IMR-90 (cell line): Measurements from ENCODE around the gene ANTXR1. TPM values are rescaled to one million over a fixed set of nuclear protein-coding genes. Genes with fewer than 3 reads are reported as not detected.

Experiments used
- ATAC-seq: fragments of 200-7000 bp; cut with Tn5 transposase; 2 replicates; pipeline ENCODE4 v1.9.1; 2020; ENCODE audit warnings: low read depth, mild to moderate bottlenecking, moderate library complexity
- BruUV-seq: library from RNA; stranded (reverse); fragments of 400-500 nt; replicated peaks from 2 replicates; lab custom pipeline; 2021; lab: Mats Ljungman, UMichigan
- CTCF ChIA-PET: fragments of 300-600 bp; formaldehyde crosslinking; extraction: SDS; loops from one replicate; lab custom pipeline; 2021; ENCODE audit warnings: antibody characterized with exemption; lab: Yijun Ruan, JAX
- POLR2A ChIA-PET: fragments of 300-600 bp; sonication (Branson Sonifier 250); formaldehyde crosslinking; loops from one replicate; lab custom pipeline; 2022; ENCODE audit warnings: antibody characterized with exemption; ENCODE audit not compliant: unreplicated experiment; lab: Charles Lee
- DNase-seq: peaks from one replicate; pipeline ENCODE4 v3.0.0; 2013
- H2AFZ ChIP-seq: replicated peaks from 2 replicates; pipeline ENCODE3; 2013; ENCODE audit warnings: low read length, mild to moderate bottlenecking; ENCODE audit not compliant: poor library complexity
- H2AK5ac ChIP-seq: 2 replicates; pipeline ENCODE4 v1.6.1; 2013; ENCODE audit warnings: low read depth, low read length, inconsistent platforms
- H2AK9ac ChIP-seq: replicated peaks from 2 replicates; pipeline ENCODE3; 2013; ENCODE audit warnings: mild to moderate bottlenecking, low read depth, low read length, moderate library complexity; ENCODE audit not compliant: poor library complexity
- H2BK120ac ChIP-seq: 2 replicates; pipeline ENCODE4 v1.6.1; 2013; ENCODE audit warnings: low read depth, low read length, inconsistent platforms
- H2BK15ac ChIP-seq: 3 replicates; pipeline ENCODE4 v1.6.1; 2013; ENCODE audit warnings: low read depth, low read length, inconsistent platforms
- H2BK20ac ChIP-seq: 2 replicates; pipeline ENCODE4 v1.6.1; 2013; ENCODE audit warnings: low read depth, mild to moderate bottlenecking, inconsistent platforms, low read length, moderate library complexity
- H2BK5ac ChIP-seq: 2 replicates; pipeline ENCODE4 v1.6.1; 2013; ENCODE audit warnings: mild to moderate bottlenecking, low read depth, low read length, inconsistent platforms; ENCODE audit not compliant: poor library complexity, severe bottlenecking
- H3K14ac ChIP-seq: replicated peaks from 2 replicates; pipeline ENCODE4 v1.6.1; 2013; ENCODE audit warnings: low read depth, low read length, inconsistent platforms
- H3K18ac ChIP-seq: 2 replicates; pipeline ENCODE4 v1.6.1; 2013; ENCODE audit warnings: low read depth, low read length, control low read depth
- H3K23ac ChIP-seq: 2 replicates; pipeline ENCODE4 v1.6.1; 2013; ENCODE audit warnings: low read depth, low read length, inconsistent platforms
- H3K27ac ChIP-seq: 2 replicates; pipeline ENCODE4 v1.5.1; 2013; ENCODE audit warnings: mild to moderate bottlenecking, control low read depth, low read length; ENCODE audit not compliant: insufficient read depth
- H3K27me3 ChIP-seq: 2 replicates; pipeline ENCODE4 v1.6.1; 2013; ENCODE audit warnings: low read length; ENCODE audit not compliant: control insufficient read depth, insufficient read depth
- H3K36me3 ChIP-seq: 2 replicates; pipeline ENCODE4 v1.6.1; 2013; ENCODE audit warnings: low read length, mixed read lengths; ENCODE audit not compliant: control insufficient read depth, insufficient read depth
- H3K4ac ChIP-seq: 2 replicates; pipeline ENCODE4 v1.6.1; 2013; ENCODE audit warnings: low read depth, low read length, inconsistent platforms
- H3K4me1 ChIP-seq: 2 replicates; pipeline ENCODE4 v1.6.1; 2013; ENCODE audit warnings: low read length, mixed read lengths; ENCODE audit not compliant: control insufficient read depth, insufficient read depth
- H3K4me2 ChIP-seq: 2 replicates; pipeline ENCODE4 v1.6.1; 2013; ENCODE audit warnings: low read depth, mild to moderate bottlenecking, control low read depth, low read length, moderate library complexity
- H3K4me3 ChIP-seq: 2 replicates; pipeline ENCODE4 v1.5.1; 2013; ENCODE audit warnings: low read depth, mild to moderate bottlenecking, control low read depth, low read length, moderate library complexity; ENCODE audit not compliant: insufficient read depth
- H3K56ac ChIP-seq: 2 replicates; pipeline ENCODE4 v1.6.1; 2013; ENCODE audit warnings: low read length, inconsistent platforms; ENCODE audit not compliant: insufficient read depth; ENCODE audit errors: extremely low read depth
- H3K79me1 ChIP-seq, 2 experiments: 2 replicates each; pipeline ENCODE4 v1.6.1; 2013; ENCODE audit warnings: low read length in 2 of 2, inconsistent platforms in 1 of 2, low read depth in 1 of 2
- H3K9ac ChIP-seq: 2 replicates; pipeline ENCODE4 v1.6.1; 2013; ENCODE audit warnings: low read depth, low read length, control low read depth
- H3K9me1 ChIP-seq: 2 replicates; pipeline ENCODE4 v1.6.1; 2013; ENCODE audit warnings: low read length, inconsistent platforms; ENCODE audit not compliant: insufficient read depth
- H3K9me3 ChIP-seq: 2 replicates; pipeline ENCODE4 v1.6.1; 2013; ENCODE audit warnings: low read length; ENCODE audit not compliant: control insufficient read depth, insufficient read depth
- H4K20me1 ChIP-seq: 2 replicates; pipeline ENCODE4 v1.6.1; 2013; ENCODE audit warnings: low read length, inconsistent platforms; ENCODE audit not compliant: insufficient read depth
- H4K5ac ChIP-seq: 2 replicates; pipeline ENCODE4 v1.6.1; 2013; ENCODE audit warnings: mild to moderate bottlenecking, low read depth, low read length, control low read depth
- H4K8ac ChIP-seq, 2 experiments: 2 replicates each; pipeline ENCODE4 v1.6.1; 2013; ENCODE audit warnings: low read depth in 2 of 2, low read length in 2 of 2, control low read depth in 1 of 2, inconsistent platforms in 1 of 2
- H4K91ac ChIP-seq: 2 replicates; pipeline ENCODE4 v1.6.1; 2013; ENCODE audit warnings: low read depth, low read length, inconsistent platforms; ENCODE audit not compliant: insufficient read depth
- CEBPB ChIP-seq: IDR thresholded peaks from 2 replicates; pipeline ENCODE4 v1.6.1; 2012; ENCODE audit warnings: low read depth, low read length, improper control_type of control experiment
- MXI1 ChIP-seq: IDR thresholded peaks from 2 replicates; pipeline ENCODE4 v1.6.1; 2012; ENCODE audit warnings: low read depth, mild to moderate bottlenecking, low read length, moderate library complexity, borderline replicate concordance
- WGBS, 2 experiments: methylation state at CpG; one replicate each; pipeline versions ENCODE4 v1.1.5 to v1.1.7; 2013; ENCODE audit warnings: missing lambda C conversion rate in 2 of 2; ENCODE audit not compliant: insufficient read length in 1 of 2; ENCODE audit errors: extremely low coverage in 2 of 2; 5-methylcytosine and 5-hydroxymethylcytosine counted together
- dilution Hi-C: fragments of 300-500 bp; cut with HindIII; formaldehyde crosslinking; loops from one replicate; pipeline ENCODE4 v1.14.3; 2018; ENCODE audit warnings: low sequenced_read_pairs; ENCODE audit not compliant: unreplicated experiment
- in situ Hi-C: fragments of 300-500 bp; cut with MboI; formaldehyde crosslinking; loops from 3 replicates; pipeline ENCODE4 v1.14.3; 2019; ENCODE audit warnings: low sequenced_read_pairs, inconsistent platforms, mixed read lengths
- intact Hi-C: fragments of 100-400 bp; cut with micrococcal nuclease; formaldehyde crosslinking; loops from 2 replicates; pipeline ENCODE4 v1.10.0; 2022
- polyA plus RNA-seq, 3 experiments: library from polyadenylated mRNA; depleted of rRNA; stranded (reverse); fragments of >200 nt; gene quantifications; 2 replicates each; pipeline ENCODE4 v1.2.3, GENCODE V29; 2012; ENCODE audit warnings: low replicate concordance in 1 of 3
- total RNA-seq: library from RNA; depleted of rRNA; stranded (reverse); fragments of >200 nt; gene quantifications from 2 replicates; pipeline ENCODE4 v1.2.3, GENCODE V29; 2012
- TF ChIP-seq, protein P1 (sequence below): conservative IDR thresholded peaks from 2 replicates; pipeline ENCODE4 v1.5.1; 2012; ENCODE audit warnings: mild to moderate bottlenecking, low read depth, low read length, improper control_type of control experiment

ANTXR1 gene
- total and polyA plus RNA-seq, 2 of the 4 experiments (the other 2 are of a cell fraction): 27.2 to 36.9 TPM

DNA sequence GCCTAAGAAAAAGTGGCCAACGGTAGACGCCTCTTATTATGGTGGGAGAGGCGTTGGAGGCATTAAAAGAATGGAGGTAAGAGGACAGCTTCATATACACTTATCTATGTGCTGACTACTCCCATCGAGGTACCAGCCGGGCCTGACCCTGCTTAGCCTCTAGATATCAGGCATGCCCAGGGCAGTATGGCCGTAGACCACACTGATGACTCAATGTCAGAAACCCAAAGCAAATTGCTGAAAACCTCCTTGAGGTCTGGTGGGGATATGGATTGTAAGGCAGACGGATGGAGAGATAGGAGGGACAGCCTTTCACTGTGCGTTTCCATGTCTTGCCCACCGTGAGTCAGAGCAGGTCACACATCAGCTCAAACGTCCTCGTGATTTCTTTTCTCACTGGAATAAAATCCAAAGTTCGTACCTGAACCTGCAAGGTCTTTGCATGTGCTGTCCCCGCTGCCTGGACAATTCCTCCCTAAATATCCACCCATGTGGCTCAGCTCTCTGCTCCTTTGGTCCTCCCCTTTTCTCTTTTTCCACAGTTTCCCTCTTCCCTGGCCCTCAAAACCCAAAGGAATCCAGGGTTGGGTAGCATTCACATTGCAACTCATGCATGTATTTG, 168.9 kb downstream of the ANTXR1 start:
- intact Hi-C loops: no loop called here
- peak overlapping the region; percentile 71; the same call in 1 of the 2 replicates for H2BK120ac ChIP-seq
- no peak overlapping the region for H3K14ac ChIP-seq
- no peak overlapping the region for H3K9ac ChIP-seq
- in situ Hi-C loops: no loop called here
- peak overlapping the region; percentile 76 to 88; a peak in 1 of 4 replicates for H4K8ac ChIP-seq
- no peak overlapping the region for H3K4me2 ChIP-seq
- peaks cover 52% of the 10 kb centered on the region for H3K36me3 ChIP-seq
- H4K91ac ChIP-seq: peak overlapping the region; percentile 79; the same call in 1 of the 2 replicates
- no peak overlapping the region for H2BK5ac ChIP-seq
- no peak overlapping the region for H3K56ac ChIP-seq
- H3K4ac ChIP-seq: peak overlapping the region; percentile 78; the same call in 1 of the 2 replicates
- no TSS peak for BruUV-seq
- H2BK20ac ChIP-seq: 0 out of 2 replicates have a peak overlapping the region, but pooled peaks have one; percentile 70
- no peak overlapping the region for H2AFZ ChIP-seq
- no peak overlapping the region for H3K23ac ChIP-seq
- WGBS, 2 experiments: 95% methylated on average over 5 of the region's 13 CpGs; no CpG with 5 or more reads in 1 of the 2 experiments
- POLR2A ChIA-PET: no interaction called here
- peaks cover 3% of the 10 kb centered on the region; the same call in 1 of the 2 replicates for H4K20me1 ChIP-seq
- CTCF ChIA-PET: no interaction called here
- H2AK9ac ChIP-seq: no peak overlapping the region
- no peak for DNase-seq
- H3K9me3 ChIP-seq: no peaks in the 10 kb centered on the region
- H3K27ac ChIP-seq: no peak overlapping the region
- peak overlapping the region; percentile 57; the same call in 2 of the 3 replicates for H2BK15ac ChIP-seq
- H3K4me3 ChIP-seq: no peak overlapping the region
- dilution Hi-C loops: no loop called here
- TF ChIP-seq CEBPB (no peak), MXI1 (no peak)
- TF ChIP-seq, protein P1, sequence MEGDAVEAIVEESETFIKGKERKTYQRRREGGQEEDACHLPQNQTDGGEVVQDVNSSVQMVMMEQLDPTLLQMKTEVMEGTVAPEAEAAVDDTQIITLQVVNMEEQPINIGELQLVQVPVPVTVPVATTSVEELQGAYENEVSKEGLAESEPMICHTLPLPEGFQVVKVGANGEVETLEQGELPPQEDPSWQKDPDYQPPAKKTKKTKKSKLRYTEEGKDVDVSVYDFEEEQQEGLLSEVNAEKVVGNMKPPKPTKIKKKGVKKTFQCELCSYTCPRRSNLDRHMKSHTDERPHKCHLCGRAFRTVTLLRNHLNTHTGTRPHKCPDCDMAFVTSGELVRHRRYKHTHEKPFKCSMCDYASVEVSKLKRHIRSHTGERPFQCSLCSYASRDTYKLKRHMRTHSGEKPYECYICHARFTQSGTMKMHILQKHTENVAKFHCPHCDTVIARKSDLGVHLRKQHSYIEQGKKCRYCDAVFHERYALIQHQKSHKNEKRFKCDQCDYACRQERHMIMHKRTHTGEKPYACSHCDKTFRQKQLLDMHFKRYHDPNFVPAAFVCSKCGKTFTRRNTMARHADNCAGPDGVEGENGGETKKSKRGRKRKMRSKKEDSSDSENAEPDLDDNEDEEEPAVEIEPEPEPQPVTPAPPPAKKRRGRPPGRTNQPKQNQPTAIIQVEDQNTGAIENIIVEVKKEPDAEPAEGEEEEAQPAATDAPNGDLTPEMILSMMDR: no peak
- H3K4me1 ChIP-seq: peaks cover 16% of the 10 kb centered on the region
- peaks cover 33% of the 10 kb centered on the region for H3K9me1 ChIP-seq
- peak overlapping the region; percentile 83; the same call in 1 of the 2 replicates for H3K18ac ChIP-seq
- H3K79me1 ChIP-seq: peaks cover 14 to 36% of the 10 kb centered on the region in 2 experiments; a peak in 3 of 4 replicates
- H3K27me3 ChIP-seq: no peaks in the 10 kb centered on the region
- ATAC-seq: no peak
- H4K5ac ChIP-seq: peak overlapping the region; percentile 91; the same call in 1 of the 2 replicates
- peak overlapping the region; percentile 72 for H2AK5ac ChIP-seq
